Measurements from ENCODE around the gene FAIM2.

FAIM2 gene

GRCh38 chr12:49821373-49822287 lies 82.1 kb downstream of the FAIM2 start:
- no peak for DNase-seq

GRCh38 chr12:49819786-49820185 lies 83.9 kb downstream of the FAIM2 start:
- DNase-seq: no peak

- no peak for DNase-seq
Measured at GRCh38 chr12:49818241-49818895, 85.3 kb downstream of the FAIM2 start.
